HepG2 (cell line): ENCODE data around the gene TMEM131. TPM values are rescaled to one million over a fixed set of nuclear protein-coding genes. Genes with fewer than 3 reads are reported as not detected.
A peak's percentile ranks its signal among the peaks of the same experiment; 100 is the strongest.

Experiments used
- CREB1 ChIP-seq, 2 experiments: fragments of 450-650 bp in 1 of 2; IDR thresholded peaks; 2 replicates each; pipeline ENCODE4 v1.6.1; 2016 to 2017; ENCODE audit warnings: control low read depth in 1 of 2, mild to moderate bottlenecking in 1 of 2, missing compliant biosample characterization in 1 of 2, missing genetic modification characterization in 1 of 2
- DNMT1 ChIP-seq: sonication (generic); formaldehyde crosslinking; IDR thresholded peaks from 2 replicates; pipeline ENCODE4 v1.5.1; 2020; ENCODE audit warnings: mild to moderate bottlenecking, missing genetic modification reagents
- HDAC2 ChIP-seq: sonication (generic); formaldehyde crosslinking; IDR thresholded peaks from 2 replicates; pipeline ENCODE4 v1.4.0; 2020; ENCODE audit warnings: missing genetic modification reagents
- HOXA9 ChIP-seq: sonication (generic); formaldehyde crosslinking; IDR thresholded peaks from 2 replicates; pipeline ENCODE4 v1.8.1; 2022; ENCODE audit warnings: missing genetic modification reagents, mild to moderate bottlenecking, moderate library complexity, borderline replicate concordance
- MAFF ChIP-seq: IDR thresholded peaks from 2 replicates; pipeline ENCODE4 v1.6.1; 2011; ENCODE audit warnings: low read depth, low read length, improper control_type of control experiment
- MXD4 ChIP-seq: IDR thresholded peaks from 2 replicates; pipeline ENCODE4 v1.6.1; 2016; ENCODE audit warnings: mild to moderate bottlenecking, missing biosample characterization, missing genetic modification reagents
- RBAK ChIP-seq: sonication (generic); formaldehyde crosslinking; IDR thresholded peaks from 2 replicates; pipeline ENCODE4 v1.5.1; 2020; ENCODE audit warnings: mild to moderate bottlenecking, missing genetic modification reagents
- SMYD3 ChIP-seq: sonication (generic); formaldehyde crosslinking; IDR thresholded peaks from 2 replicates; pipeline ENCODE4 v1.8.1; 2023; ENCODE audit warnings: mild to moderate bottlenecking, missing genetic modification reagents
- ZNF782 ChIP-seq: sonication (generic); formaldehyde crosslinking; IDR thresholded peaks from 2 replicates; pipeline ENCODE4 v1.4.0; 2020; ENCODE audit warnings: missing genetic modification reagents, mild to moderate bottlenecking, borderline replicate concordance
- polyA plus RNA-seq, 8 experiments: library from polyadenylated mRNA; depleted of rRNA in 3 of 8; stranded (reverse) in 7 of 8; unstranded in 1 of 8; fragments of >200 nt; fragmentation: Illumina TruSeq in 4 of 8; extraction: Trizol in 4 of 8; gene quantifications; 2 replicates each; pipeline versions ENCODE4 v1.2.1 to v1.2.3, GENCODE V29; 2011 to 2016; ENCODE audit warnings: low read depth in 4 of 8, missing spikeins in 1 of 8, mixed read lengths in 1 of 8; ENCODE audit not compliant: insufficient read depth in 1 of 8
- total RNA-seq, 5 experiments: library from RNA; depleted of rRNA; stranded (reverse); fragments of >200 nt; fragmentation: Illumina TruSeq; extraction: Trizol; gene quantifications; 2 replicates each; pipeline ENCODE4 v1.2.3, GENCODE V29; 2016; ENCODE audit warnings: low read depth in 1 of 5
- TF ChIP-seq, protein P1 (sequence below): sonication (generic); formaldehyde crosslinking; IDR thresholded peaks from 2 replicates; pipeline ENCODE4 v1.8.0; 2022; ENCODE audit warnings: mild to moderate bottlenecking, missing genetic modification reagents, borderline replicate concordance
- TF ChIP-seq, protein P2 (sequence below): sonication (generic); formaldehyde crosslinking; IDR thresholded peaks from 2 replicates; pipeline ENCODE4 v1.4.0; 2020; ENCODE audit warnings: mild to moderate bottlenecking, missing genetic modification reagents
- TF ChIP-seq, protein P3 (sequence below): sonication (generic); formaldehyde crosslinking; conservative IDR thresholded peaks from 2 replicates; pipeline ENCODE4 v1.4.0; 2020; ENCODE audit warnings: missing genetic modification reagents
- TF ChIP-seq, protein P4 (sequence below): sonication (generic); formaldehyde crosslinking; IDR thresholded peaks from 2 replicates; pipeline ENCODE4 v1.4.0; 2020; ENCODE audit warnings: missing genetic modification reagents
- TF ChIP-seq, protein P5 (sequence below): sonication (generic); formaldehyde crosslinking; IDR thresholded peaks from 2 replicates; pipeline ENCODE4 v1.5.1; 2020; ENCODE audit warnings: mild to moderate bottlenecking, missing genetic modification reagents, borderline replicate concordance
- TF ChIP-seq, protein P6 (sequence below): sonication (generic); formaldehyde crosslinking; IDR thresholded peaks from 2 replicates; pipeline ENCODE4 v1.4.0; 2020; ENCODE audit warnings: missing genetic modification reagents

TMEM131 gene
- total and polyA plus RNA-seq, 2 of the 13 experiments (the other 11 are each of a cell fraction or from before 2014, with no cell fraction given), result 17.9 to 19.5 TPM

DNA sequence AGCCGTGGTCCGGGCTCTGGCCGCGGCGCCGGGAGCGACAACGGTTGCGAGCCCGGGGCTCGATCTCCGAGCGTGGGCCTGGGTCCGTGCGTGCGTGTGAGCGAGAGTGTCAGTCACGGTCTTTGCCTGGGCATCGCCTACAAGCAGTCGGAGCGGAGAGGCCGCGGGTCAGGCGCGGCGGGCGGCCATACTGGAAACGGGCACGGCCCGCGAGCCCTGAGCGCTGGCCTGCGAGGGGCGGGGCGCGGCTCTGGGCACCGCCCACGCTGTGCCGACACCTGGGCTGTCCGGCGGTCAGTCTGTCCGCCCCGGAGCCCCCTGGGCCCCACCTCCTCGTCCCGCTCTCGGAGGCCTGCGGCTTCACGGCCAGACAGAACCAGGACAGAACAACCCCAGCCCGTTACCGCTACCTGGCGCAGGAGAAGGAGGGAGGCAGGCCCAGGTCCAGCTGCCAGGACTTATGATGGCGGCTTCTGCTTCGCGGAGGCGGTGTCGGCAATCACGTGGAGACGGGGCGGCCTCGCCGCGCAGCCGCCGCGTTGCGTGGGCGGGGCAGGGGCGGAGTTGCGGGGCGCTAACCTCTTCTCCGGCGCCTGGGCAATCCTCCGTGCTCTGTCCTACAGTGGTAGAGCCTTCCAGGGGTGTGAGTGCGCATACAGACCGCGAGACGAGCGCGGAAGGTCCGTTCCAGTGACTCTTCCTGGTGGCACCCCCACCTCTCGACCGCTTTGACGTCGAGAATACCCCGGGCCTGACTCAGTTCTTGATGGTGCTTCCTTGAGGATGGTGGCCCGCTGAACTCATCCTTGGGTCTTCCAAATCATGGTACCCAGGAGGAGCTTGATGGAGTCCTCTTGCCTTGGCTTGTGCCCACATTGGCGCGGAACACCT lies at the start of gene TMEM131 (continued):
- TF ChIP-seq HDAC2 (CRISPR knock-in tag) (peak; percentile 27), MXD4 (peak; percentile 95), ZNF782 (CRISPR knock-in tag) (no peak; the same call in 1 of the 2 replicates), RBAK (no peak), CREB1 (IDR thresholded peaks at IDR 0.05) (peak; percentile 92), CREB1 (CRISPR knock-in tag; IDR thresholded peaks at IDR 0.05) (peak; percentile 78), SMYD3 (peak; percentile 88), MAFF (no peak), DNMT1 (CRISPR knock-in tag) (no peak), HOXA9 (CRISPR knock-in tag) (peak; percentile 95; the same call in 1 of the 2 replicates)
- TF ChIP-seq, protein P1, sequence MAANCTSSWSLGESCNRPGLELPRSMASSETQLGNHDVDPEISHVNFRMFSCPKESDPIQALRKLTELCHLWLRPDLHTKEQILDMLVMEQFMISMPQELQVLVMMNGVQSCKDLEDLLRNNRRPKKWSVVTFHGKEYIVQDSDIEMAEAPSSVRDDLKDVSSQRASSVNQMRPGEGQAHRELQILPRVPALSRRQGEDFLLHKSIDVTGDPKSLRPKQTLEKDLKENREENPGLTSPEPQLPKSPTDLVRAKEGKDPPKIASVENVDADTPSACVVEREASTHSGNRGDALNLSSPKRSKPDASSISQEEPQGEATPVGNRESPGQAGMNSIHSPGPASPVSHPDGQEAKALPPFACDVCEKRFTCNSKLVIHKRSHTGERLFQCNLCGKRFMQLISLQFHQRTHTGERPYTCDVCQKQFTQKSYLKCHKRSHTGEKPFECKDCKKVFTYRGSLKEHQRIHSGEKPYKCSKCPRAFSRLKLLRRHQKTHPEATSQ (CRISPR knock-in tag), result peak; percentile 90; the same call in 1 of the 2 replicates
- TF ChIP-seq, protein P2, sequence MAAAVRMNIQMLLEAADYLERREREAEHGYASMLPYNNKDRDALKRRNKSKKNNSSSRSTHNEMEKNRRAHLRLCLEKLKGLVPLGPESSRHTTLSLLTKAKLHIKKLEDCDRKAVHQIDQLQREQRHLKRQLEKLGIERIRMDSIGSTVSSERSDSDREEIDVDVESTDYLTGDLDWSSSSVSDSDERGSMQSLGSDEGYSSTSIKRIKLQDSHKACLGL (CRISPR knock-in tag), result peak; percentile 73; the same call in 1 of the 2 replicates
- TF ChIP-seq, protein P3, sequence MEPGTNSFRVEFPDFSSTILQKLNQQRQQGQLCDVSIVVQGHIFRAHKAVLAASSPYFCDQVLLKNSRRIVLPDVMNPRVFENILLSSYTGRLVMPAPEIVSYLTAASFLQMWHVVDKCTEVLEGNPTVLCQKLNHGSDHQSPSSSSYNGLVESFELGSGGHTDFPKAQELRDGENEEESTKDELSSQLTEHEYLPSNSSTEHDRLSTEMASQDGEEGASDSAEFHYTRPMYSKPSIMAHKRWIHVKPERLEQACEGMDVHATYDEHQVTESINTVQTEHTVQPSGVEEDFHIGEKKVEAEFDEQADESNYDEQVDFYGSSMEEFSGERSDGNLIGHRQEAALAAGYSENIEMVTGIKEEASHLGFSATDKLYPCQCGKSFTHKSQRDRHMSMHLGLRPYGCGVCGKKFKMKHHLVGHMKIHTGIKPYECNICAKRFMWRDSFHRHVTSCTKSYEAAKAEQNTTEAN (CRISPR knock-in tag), result peak; percentile 46; the same call in 1 of the 2 replicates
- TF ChIP-seq, protein P4, sequence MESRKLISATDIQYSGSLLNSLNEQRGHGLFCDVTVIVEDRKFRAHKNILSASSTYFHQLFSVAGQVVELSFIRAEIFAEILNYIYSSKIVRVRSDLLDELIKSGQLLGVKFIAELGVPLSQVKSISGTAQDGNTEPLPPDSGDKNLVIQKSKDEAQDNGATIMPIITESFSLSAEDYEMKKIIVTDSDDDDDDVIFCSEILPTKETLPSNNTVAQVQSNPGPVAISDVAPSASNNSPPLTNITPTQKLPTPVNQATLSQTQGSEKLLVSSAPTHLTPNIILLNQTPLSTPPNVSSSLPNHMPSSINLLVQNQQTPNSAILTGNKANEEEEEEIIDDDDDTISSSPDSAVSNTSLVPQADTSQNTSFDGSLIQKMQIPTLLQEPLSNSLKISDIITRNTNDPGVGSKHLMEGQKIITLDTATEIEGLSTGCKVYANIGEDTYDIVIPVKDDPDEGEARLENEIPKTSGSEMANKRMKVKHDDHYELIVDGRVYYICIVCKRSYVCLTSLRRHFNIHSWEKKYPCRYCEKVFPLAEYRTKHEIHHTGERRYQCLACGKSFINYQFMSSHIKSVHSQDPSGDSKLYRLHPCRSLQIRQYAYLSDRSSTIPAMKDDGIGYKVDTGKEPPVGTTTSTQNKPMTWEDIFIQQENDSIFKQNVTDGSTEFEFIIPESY, result peak; percentile 10
- TF ChIP-seq, protein P5, sequence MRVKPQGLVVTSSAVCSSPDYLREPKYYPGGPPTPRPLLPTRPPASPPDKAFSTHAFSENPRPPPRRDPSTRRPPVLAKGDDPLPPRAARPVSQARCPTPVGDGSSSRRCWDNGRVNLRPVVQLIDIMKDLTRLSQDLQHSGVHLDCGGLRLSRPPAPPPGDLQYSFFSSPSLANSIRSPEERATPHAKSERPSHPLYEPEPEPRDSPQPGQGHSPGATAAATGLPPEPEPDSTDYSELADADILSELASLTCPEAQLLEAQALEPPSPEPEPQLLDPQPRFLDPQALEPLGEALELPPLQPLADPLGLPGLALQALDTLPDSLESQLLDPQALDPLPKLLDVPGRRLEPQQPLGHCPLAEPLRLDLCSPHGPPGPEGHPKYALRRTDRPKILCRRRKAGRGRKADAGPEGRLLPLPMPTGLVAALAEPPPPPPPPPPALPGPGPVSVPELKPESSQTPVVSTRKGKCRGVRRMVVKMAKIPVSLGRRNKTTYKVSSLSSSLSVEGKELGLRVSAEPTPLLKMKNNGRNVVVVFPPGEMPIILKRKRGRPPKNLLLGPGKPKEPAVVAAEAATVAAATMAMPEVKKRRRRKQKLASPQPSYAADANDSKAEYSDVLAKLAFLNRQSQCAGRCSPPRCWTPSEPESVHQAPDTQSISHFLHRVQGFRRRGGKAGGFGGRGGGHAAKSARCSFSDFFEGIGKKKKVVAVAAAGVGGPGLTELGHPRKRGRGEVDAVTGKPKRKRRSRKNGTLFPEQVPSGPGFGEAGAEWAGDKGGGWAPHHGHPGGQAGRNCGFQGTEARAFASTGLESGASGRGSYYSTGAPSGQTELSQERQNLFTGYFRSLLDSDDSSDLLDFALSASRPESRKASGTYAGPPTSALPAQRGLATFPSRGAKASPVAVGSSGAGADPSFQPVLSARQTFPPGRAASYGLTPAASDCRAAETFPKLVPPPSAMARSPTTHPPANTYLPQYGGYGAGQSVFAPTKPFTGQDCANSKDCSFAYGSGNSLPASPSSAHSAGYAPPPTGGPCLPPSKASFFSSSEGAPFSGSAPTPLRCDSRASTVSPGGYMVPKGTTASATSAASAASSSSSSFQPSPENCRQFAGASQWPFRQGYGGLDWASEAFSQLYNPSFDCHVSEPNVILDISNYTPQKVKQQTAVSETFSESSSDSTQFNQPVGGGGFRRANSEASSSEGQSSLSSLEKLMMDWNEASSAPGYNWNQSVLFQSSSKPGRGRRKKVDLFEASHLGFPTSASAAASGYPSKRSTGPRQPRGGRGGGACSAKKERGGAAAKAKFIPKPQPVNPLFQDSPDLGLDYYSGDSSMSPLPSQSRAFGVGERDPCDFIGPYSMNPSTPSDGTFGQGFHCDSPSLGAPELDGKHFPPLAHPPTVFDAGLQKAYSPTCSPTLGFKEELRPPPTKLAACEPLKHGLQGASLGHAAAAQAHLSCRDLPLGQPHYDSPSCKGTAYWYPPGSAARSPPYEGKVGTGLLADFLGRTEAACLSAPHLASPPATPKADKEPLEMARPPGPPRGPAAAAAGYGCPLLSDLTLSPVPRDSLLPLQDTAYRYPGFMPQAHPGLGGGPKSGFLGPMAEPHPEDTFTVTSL, result 0 out of 2 replicates have a peak, but pooled peaks have one; percentile 23
- TF ChIP-seq, protein P6, sequence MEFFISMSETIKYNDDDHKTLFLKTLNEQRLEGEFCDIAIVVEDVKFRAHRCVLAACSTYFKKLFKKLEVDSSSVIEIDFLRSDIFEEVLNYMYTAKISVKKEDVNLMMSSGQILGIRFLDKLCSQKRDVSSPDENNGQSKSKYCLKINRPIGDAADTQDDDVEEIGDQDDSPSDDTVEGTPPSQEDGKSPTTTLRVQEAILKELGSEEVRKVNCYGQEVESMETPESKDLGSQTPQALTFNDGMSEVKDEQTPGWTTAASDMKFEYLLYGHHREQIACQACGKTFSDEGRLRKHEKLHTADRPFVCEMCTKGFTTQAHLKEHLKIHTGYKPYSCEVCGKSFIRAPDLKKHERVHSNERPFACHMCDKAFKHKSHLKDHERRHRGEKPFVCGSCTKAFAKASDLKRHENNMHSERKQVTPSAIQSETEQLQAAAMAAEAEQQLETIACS (CRISPR knock-in tag), result peak; percentile 56
